Neural cell (in vitro differentiated cells): ENCODE results near the gene COL8A1. TPM values are rescaled to one million over a fixed set of nuclear protein-coding genes. Genes with fewer than 3 reads are reported as not detected.
A peak's percentile ranks its signal among the peaks of the same experiment; 100 is the strongest.

Experiments used
- H2AFZ ChIP-seq: fragments of 200-600, 300-800 bp; sonication (generic), shearing (Covaris generic); 2 replicates; pipeline ENCODE4 v1.6.0; 2014; ENCODE audit warnings: low read depth, mild to moderate bottlenecking, antibody characterized with exemption, low read length, moderate library complexity
- H3F3A ChIP-seq: fragments of 200-600 bp; shearing (Covaris generic); 2 replicates; pipeline ENCODE4 v1.6.1; 2016; ENCODE audit warnings: mild to moderate bottlenecking, moderate library complexity, mixed read lengths, antibody characterized with exemption, low read length; ENCODE audit not compliant: insufficient read depth, poor library complexity, severe bottlenecking
- H3K27ac ChIP-seq: fragments of 200-600, 300-800 bp; sonication (generic), shearing (Covaris generic); 2 replicates; pipeline ENCODE4 v1.5.1; 2014; ENCODE audit warnings: mild to moderate bottlenecking, low read length, moderate library complexity
- H3K27me3 ChIP-seq: fragments of 300-800, 200-600 bp; sonication (generic), shearing (Covaris generic); 2 replicates; pipeline ENCODE4 v1.6.0; 2014; ENCODE audit warnings: mild to moderate bottlenecking, low read depth, low read length, moderate library complexity; ENCODE audit not compliant: insufficient read depth
- H3K36me3 ChIP-seq: fragments of 300-800, 200-600 bp; sonication (generic), shearing (Covaris generic); 2 replicates; pipeline ENCODE4 v1.5.1; 2014; ENCODE audit warnings: mild to moderate bottlenecking, antibody characterized with exemption, low read length, moderate library complexity; ENCODE audit not compliant: insufficient read depth
- H3K4me2 ChIP-seq: fragments of 300-800, 200-600 bp; sonication (generic), shearing (Covaris generic); 2 replicates; pipeline ENCODE4 v1.6.0; 2014; ENCODE audit warnings: mild to moderate bottlenecking, low read length
- H3K4me3 ChIP-seq: fragments of 300-800, 200-600 bp; sonication (generic), shearing (Covaris generic); 2 replicates; pipeline ENCODE4 v1.5.1; 2014; ENCODE audit warnings: mild to moderate bottlenecking, low read length, moderate library complexity
- H3K79me2 ChIP-seq: fragments of 200-600 bp; shearing (Covaris generic); replicated peaks from 2 replicates; pipeline ENCODE4 v1.6.0; 2014; ENCODE audit warnings: mild to moderate bottlenecking, low read length, moderate library complexity; ENCODE audit not compliant: insufficient read depth
- H3K9ac ChIP-seq: fragments of 300-800, 200-600 bp; sonication (generic), shearing (Covaris generic); 2 replicates; pipeline ENCODE4 v1.6.1; 2016; ENCODE audit warnings: mild to moderate bottlenecking, low read length, mixed read lengths
- H3K9me2 ChIP-seq: fragments of 200-600 bp; shearing (Covaris generic); 2 replicates; pipeline ENCODE4 v1.6.1; 2016; ENCODE audit warnings: mild to moderate bottlenecking, low read length, mixed read lengths; ENCODE audit not compliant: insufficient read depth
- H3K9me3 ChIP-seq: fragments of 200-600, 300-800 bp; sonication (generic), shearing (Covaris generic); 2 replicates; pipeline ENCODE4 v1.6.1; 2016; ENCODE audit warnings: mild to moderate bottlenecking, mixed run types, low read length, moderate library complexity, mixed read lengths
- H4K20me1 ChIP-seq: fragments of 200-600 bp; shearing (Covaris generic); 2 replicates; pipeline ENCODE4 v1.6.1; 2016; ENCODE audit warnings: mild to moderate bottlenecking, mixed run types; ENCODE audit not compliant: insufficient read depth
- EP300 ChIP-seq: fragments of 450-650 bp; conservative IDR thresholded peaks from 2 replicates; pipeline ENCODE4 v1.6.1; 2014; ENCODE audit warnings: antibody characterized with exemption, mild to moderate bottlenecking, moderate library complexity; ENCODE audit not compliant: poor library complexity, severe bottlenecking
- EZH2 ChIP-seq: fragments of 200-600, 300-800 bp; shearing (Covaris generic), sonication (generic); IDR thresholded peaks from 2 replicates; pipeline ENCODE4 v1.6.1; 2014; ENCODE audit warnings: antibody characterized with exemption, low read length, borderline replicate concordance, mild to moderate bottlenecking; ENCODE audit not compliant: insufficient read depth, poor library complexity, severe bottlenecking
- MXI1 ChIP-seq: fragments of 450-650 bp; conservative IDR thresholded peaks from 2 replicates; pipeline ENCODE4 v1.6.1; 2014; ENCODE audit warnings: antibody characterized with exemption, mild to moderate bottlenecking; ENCODE audit not compliant: poor library complexity, severe bottlenecking
- POLR2AphosphoS5 ChIP-seq: IDR thresholded peaks from 2 replicates; pipeline ENCODE4 v1.6.1; 2012
- RAD21 ChIP-seq: fragments of 450-650 bp; conservative IDR thresholded peaks from 2 replicates; pipeline ENCODE4 v1.6.1; 2014; ENCODE audit warnings: antibody characterized with exemption, mild to moderate bottlenecking, moderate library complexity
- SMC3 ChIP-seq: fragments of 450-650 bp; conservative IDR thresholded peaks from 2 replicates; pipeline ENCODE4 v1.6.1; 2014; ENCODE audit warnings: antibody characterized with exemption, mild to moderate bottlenecking, moderate library complexity; ENCODE audit not compliant: poor library complexity
- TAF1 ChIP-seq: IDR thresholded peaks from 2 replicates; pipeline ENCODE4 v1.6.1; 2012; ENCODE audit warnings: low read depth
- polyA plus RNA-seq: library from polyadenylated mRNA; depleted of rRNA; stranded (reverse); fragments of >200 nt; gene quantifications from 2 replicates; pipeline ENCODE4 v1.2.3, GENCODE V29; 2014
- TF ChIP-seq, protein P1 (sequence below): fragments of 450-650 bp; IDR thresholded peaks from 2 replicates; pipeline ENCODE4 v1.5.1; 2014; ENCODE audit warnings: antibody characterized with exemption, mild to moderate bottlenecking, moderate library complexity; ENCODE audit not compliant: poor library complexity, severe bottlenecking
- TF ChIP-seq, protein P2 (sequence below): IDR thresholded peaks from 2 replicates; pipeline ENCODE4 v1.6.1; 2012; ENCODE audit warnings: borderline replicate concordance

Gene COL8A1
- polyA plus RNA-seq, 1 donor from 2014 or later = 0.04 TPM

DNA sequence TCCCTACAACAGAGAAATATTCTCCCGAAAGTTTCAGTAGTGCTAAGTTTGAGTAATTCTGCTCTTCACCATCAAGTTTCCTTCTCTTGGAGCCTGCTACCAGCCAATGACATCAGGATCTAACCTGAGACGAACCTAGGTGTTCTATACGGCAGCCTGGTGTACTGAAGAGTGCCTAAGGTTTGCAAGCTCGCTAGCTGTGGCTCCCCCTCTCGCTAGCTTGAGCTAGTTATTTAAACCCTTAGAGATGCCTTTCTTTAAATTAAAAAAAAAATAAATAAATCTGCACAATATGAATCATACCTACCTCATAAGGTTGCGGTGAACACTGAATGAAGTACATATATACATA is 1.4 kb upstream of the COL8A1 start:
- Histone ChIP-seq H3K27me3 (peaks cover 37% of the 10 kb centered on the region), H3K9me2 (no peaks in the 10 kb centered on the region), H3K27ac (no peak overlapping the region), H3K9me3 (no peaks in the 10 kb centered on the region), H3K36me3 (no peaks in the 10 kb centered on the region), H3K79me2 (no peaks in the 10 kb centered on the region), H3K4me3 (peak overlapping the region; percentile 59), H3F3A (no peaks in the 10 kb centered on the region), H4K20me1 (no peaks in the 10 kb centered on the region), H2AFZ (no peak overlapping the region), H3K4me2 (no peak overlapping the region), H3K9ac (no peak overlapping the region)
- TF ChIP-seq MXI1 (no peak), EP300 (no peak), SMC3 (no peak), EZH2 (no peak), POLR2AphosphoS5 (no peak), TAF1 (no peak), RAD21 (no peak)
- TF ChIP-seq, protein P1, sequence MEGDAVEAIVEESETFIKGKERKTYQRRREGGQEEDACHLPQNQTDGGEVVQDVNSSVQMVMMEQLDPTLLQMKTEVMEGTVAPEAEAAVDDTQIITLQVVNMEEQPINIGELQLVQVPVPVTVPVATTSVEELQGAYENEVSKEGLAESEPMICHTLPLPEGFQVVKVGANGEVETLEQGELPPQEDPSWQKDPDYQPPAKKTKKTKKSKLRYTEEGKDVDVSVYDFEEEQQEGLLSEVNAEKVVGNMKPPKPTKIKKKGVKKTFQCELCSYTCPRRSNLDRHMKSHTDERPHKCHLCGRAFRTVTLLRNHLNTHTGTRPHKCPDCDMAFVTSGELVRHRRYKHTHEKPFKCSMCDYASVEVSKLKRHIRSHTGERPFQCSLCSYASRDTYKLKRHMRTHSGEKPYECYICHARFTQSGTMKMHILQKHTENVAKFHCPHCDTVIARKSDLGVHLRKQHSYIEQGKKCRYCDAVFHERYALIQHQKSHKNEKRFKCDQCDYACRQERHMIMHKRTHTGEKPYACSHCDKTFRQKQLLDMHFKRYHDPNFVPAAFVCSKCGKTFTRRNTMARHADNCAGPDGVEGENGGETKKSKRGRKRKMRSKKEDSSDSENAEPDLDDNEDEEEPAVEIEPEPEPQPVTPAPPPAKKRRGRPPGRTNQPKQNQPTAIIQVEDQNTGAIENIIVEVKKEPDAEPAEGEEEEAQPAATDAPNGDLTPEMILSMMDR = no peak
- TF ChIP-seq, protein P2, sequence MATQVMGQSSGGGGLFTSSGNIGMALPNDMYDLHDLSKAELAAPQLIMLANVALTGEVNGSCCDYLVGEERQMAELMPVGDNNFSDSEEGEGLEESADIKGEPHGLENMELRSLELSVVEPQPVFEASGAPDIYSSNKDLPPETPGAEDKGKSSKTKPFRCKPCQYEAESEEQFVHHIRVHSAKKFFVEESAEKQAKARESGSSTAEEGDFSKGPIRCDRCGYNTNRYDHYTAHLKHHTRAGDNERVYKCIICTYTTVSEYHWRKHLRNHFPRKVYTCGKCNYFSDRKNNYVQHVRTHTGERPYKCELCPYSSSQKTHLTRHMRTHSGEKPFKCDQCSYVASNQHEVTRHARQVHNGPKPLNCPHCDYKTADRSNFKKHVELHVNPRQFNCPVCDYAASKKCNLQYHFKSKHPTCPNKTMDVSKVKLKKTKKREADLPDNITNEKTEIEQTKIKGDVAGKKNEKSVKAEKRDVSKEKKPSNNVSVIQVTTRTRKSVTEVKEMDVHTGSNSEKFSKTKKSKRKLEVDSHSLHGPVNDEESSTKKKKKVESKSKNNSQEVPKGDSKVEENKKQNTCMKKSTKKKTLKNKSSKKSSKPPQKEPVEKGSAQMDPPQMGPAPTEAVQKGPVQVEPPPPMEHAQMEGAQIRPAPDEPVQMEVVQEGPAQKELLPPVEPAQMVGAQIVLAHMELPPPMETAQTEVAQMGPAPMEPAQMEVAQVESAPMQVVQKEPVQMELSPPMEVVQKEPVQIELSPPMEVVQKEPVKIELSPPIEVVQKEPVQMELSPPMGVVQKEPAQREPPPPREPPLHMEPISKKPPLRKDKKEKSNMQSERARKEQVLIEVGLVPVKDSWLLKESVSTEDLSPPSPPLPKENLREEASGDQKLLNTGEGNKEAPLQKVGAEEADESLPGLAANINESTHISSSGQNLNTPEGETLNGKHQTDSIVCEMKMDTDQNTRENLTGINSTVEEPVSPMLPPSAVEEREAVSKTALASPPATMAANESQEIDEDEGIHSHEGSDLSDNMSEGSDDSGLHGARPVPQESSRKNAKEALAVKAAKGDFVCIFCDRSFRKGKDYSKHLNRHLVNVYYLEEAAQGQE = no peak

DNA sequence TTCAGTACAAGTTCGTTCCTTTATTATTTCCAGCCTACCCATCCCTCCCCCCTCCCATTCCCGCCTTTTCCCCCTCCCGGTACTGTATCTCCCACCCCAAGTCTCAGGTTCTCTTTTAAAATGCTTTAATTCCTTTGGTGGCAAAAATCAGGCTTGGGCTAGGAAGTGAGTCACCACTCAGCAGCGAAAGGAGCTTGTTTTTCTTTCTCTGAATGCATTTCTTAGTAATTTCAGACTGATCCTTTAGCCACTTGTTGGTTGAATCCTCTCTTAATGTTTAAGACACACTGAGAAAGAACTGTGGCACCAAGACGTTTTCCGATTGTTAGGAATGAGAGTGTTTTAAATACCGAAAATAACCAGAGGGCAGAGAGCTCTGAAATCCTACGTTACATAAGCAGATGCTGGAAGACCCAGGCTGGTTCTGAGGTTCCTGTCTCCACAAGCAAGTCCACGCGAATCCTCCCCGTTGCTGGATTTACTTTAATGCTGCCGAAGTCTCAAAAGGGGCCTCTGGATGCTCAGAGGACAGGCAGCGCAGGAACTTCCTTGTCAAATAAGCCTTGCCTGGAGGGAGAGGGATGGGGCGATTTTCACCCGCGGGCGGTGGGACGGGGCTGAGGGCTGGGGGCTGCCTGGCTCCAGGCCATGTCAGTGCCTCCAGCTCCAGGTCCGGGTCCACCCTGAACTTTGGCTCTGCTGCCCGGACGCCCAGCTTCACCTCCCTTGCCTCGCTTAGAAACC is 854 bp upstream of the COL8A1 start:
- no peaks in the 10 kb centered on the region for H3K9me3 ChIP-seq
- no peaks in the 10 kb centered on the region for H3K9me2 ChIP-seq
- peak overlapping the region; percentile 32 for H3K4me2 ChIP-seq
- TF ChIP-seq POLR2AphosphoS5 (no peak), EP300 (no peak), EZH2 (no peak), TAF1 (no peak), SMC3 (no peak)
- H3K9ac ChIP-seq = peak overlapping the region; percentile 32
- H3K27ac ChIP-seq = no peak overlapping the region
- no peaks in the 10 kb centered on the region for H3K79me2 ChIP-seq
- H3K36me3 ChIP-seq = no peaks in the 10 kb centered on the region
- peak overlapping the region; percentile 59 for H3K4me3 ChIP-seq
- H3F3A ChIP-seq = no peaks in the 10 kb centered on the region
- no peak overlapping the region for H2AFZ ChIP-seq
- peaks cover 37% of the 10 kb centered on the region for H3K27me3 ChIP-seq
- H4K20me1 ChIP-seq = no peaks in the 10 kb centered on the region
